ENCODE results near the gene COL24A1. TPM values are rescaled to one million over a fixed set of nuclear protein-coding genes. Genes with fewer than 3 reads are reported as not detected.
"Not testable (repeated sequence)": the region's sequence is repeated elsewhere in the genome, so short reads cannot be mapped to it uniquely, and the experiment has no call there.

The COL24A1 gene
- total RNA-seq, 1 experiment from 2014 or later = not detected

DNA sequence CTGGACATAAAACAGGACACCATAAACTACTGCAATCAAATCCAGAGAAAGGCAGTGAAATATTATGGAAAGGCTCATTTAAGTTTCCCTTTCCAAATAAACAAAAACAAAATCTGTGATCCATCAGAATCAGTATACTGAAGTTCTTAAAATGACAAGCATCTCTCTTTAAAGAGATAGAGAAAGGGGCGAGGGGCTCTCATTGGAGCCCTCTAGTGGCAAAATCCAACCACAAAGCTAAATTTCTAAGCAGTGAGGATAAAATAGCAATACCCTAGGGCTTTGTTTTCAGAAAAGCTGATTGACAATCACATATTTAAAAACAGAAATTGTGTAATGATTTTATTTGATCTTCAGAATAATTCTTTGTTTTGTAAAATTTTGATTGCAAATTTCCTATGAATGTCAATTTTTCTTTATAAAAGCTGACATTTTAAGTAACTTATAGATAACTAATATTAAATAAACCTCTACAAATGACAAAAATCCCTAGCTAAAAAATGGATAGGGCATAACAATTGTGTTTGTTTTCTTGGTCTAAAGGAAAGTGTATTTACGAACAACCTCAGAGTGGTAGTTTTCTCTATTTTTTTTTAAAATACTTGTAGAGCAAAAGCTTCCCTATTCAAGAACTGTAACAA, 138.2 kb downstream of the COL24A1 start:
- peak; percentile 47 for DNase-seq (ENCODE audit: low spot score)
- in situ Hi-C loops (cut with HindIII; ENCODE audit: low sequenced_read_pairs) = no loop called here

DNA sequence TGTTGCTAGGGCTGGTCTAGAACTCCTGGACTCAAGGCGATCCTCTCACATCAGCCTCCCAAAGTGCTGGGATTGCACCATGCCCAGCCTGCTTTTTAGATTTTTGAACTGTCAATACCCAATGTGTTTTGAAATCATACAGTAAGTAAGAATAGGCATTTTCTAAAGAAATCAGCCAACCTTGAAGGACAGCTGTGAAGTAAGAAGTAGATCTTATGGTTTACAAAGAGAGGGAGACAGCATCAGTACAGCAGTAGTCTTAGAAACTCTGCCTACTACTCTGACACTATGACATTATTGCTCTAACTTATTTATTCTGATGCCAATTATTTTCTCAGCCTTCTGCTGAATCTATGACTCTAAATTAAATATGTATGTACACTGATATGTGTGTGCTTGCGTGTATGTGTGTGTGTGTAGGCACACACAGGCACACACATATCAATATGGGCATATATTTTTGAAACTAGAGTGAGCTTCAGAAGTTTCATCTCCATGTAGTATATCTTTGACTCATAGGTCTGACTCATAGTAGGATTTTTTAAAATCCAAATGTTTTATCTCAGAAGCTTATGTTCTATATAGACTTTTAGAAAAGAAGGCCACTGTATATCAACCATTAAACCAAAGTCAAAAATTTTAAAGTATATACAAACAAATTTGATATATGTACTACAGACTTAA, 140.4 kb downstream of the COL24A1 start:
- DNase-seq (ENCODE audit: low spot score) = no peak

DNA sequence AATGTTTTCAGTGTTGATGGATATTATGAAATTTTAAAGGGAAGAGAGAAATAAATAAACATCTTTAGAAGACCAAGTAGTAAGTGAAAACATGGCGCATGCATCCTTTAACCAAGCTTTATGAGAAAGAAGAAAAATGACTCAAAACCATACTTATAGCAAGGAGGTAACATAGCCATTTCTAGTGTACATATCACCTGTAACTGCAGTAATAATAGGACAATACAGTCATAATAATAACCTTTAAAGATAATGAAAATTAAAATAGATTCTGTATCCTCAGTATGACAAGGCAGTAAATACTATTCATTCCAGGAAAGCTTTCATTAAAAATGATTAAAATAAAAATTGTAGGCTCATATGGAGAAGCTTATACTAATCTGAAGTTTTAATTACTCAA, 141.2 kb downstream of the COL24A1 start:
- in situ Hi-C loops (cut with HindIII; ENCODE audit: low sequenced_read_pairs) = no loop called here
- no peak for DNase-seq (ENCODE audit: low spot score)

More for the DNA sequence above, 140.4 kb downstream of the COL24A1 start:
- in situ Hi-C loops (cut with HindIII; ENCODE audit: low sequenced_read_pairs) = no loop called here

DNA sequence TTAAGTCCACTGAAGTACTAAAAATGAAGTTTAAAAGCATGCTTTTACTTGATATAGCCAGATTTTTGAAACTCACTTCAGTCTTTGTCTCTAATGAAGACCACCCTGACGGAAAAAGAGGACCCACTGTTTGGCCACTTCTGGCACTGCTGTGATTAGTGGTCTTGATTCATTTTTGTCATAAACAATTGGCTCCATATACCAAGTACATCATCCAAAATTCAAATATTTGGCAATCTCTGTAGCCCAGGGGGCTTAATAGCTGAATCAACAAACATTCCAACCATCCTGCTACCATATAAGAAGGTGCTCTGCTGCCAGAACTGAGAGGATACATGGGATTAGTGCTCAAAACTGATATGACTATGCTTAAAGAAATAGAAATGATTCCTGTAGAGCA, 156.0 kb downstream of the COL24A1 start:
- in situ Hi-C loops (cut with HindIII; ENCODE audit: low sequenced_read_pairs) = no loop called here
- no peak for DNase-seq (ENCODE audit: low spot score)

DNA sequence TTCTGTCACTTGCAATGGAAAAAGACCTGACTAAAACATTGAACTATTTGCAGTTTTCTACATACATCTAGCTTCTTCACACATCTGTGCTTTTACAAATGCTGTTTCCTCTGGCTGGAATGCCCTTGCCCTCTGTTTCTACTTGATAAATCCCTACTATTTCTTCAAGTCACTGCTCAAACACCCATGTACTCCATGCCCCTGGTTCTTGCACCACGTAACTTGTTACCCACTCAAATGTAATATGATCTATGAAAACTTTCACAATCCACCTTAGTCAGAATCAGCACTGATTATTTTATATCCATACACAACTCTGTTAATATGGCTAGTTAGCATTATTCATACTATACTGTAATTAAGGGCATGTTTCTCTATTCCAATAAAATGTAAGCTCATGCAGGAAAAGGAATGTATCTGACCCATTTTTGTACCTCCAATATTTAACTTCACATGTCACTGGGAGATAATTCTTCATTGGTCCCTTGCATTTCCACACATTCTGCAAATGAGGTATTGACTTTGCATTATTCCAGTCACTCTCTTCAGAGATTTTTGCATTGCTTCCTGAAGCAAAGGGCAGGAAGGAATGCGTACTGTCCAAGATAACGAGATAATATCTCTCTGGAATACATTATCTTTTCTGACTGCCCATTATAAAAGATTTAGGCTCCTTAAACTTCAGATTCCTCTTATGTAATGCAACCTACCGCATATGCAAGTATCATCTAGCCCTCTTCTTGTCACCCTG, 158.3 kb downstream of the COL24A1 start:
- DNase-seq (ENCODE audit: low spot score) = no peak
- in situ Hi-C loops (cut with HindIII; ENCODE audit: low sequenced_read_pairs) = no loop called here

DNA sequence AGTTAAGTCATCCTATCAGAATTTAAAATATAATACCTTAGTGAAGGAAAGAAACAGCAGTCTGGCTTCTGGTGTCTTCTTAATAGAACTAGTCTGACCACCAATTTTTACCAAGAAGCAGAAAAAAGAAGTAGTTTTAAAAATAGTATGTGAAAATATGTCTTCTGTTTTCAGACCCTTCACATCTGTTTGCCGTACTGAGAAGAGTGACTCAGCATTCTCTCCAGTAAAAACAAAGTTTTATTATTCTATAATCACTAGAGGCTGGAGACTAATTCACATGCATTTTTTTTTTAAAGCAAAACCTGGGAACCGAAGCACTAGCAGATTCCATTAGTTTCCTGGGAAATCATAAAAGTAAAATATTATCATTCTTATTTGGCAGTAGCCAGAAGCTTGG, 163.8 kb downstream of the COL24A1 start:
- DNase-seq (ENCODE audit: low spot score) = no peak
- in situ Hi-C loops (cut with HindIII; ENCODE audit: low sequenced_read_pairs) = no loop called here

DNA sequence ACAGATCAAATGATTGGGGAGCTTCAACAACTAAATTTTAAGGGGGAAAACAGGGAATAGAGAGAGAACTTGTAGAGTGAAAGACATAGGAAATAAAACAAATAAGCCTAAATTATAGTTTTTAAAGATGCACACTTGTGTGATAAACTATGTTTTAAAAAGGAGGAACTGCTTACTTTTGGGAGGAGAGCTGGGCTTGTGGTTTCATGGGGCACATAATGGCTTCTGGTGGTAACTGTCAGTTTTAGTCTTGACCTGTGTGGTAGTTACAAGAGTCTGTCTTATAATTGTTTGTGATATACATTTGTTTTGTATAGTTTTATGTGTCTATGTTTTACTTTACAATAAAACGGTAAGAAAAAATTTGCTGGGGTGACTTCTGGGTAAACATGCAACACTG, 165.3 kb downstream of the COL24A1 start:
- no peak for DNase-seq (ENCODE audit: low spot score)
- in situ Hi-C loops (cut with HindIII; ENCODE audit: low sequenced_read_pairs) = no loop called here

DNA sequence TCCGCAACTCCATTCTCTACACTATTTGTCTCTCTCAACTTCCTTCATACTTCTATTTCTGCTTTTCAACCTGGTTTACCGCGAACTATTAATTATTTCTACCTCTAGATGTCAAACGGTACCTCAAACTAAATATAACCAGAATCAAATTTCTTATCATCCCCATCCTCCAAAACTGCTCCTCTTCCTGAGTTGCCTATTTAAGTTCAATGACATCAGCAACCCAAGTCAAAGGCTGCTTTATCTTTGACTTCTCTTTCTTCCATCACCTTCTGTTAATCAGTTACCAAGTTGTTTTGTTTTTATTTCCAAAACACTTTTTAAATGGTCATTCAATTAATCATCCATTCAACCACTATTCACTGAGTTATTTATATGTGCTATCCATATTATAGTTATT, 171.9 kb downstream of the COL24A1 start:
- no peak for DNase-seq (ENCODE audit: low spot score)
- in situ Hi-C loops (cut with HindIII; ENCODE audit: low sequenced_read_pairs) = no loop called here

DNA sequence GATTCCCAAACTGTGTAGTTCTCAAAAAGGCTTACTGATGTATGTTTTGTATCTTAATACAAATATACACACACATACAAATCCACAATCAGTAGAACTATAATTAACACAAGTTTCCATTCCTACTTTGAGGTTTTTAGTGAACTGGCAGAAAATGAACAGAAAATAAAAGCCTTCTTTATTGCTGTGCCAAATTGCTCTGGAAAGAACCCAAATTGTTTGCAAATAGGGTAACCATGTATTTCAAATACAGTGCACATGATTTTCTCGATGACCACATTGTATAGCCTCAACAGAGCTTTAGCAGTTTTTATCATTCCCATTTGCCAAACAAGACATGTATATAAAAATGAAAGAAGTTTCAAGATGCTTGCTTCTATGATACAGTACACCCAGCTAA, 173.3 kb downstream of the COL24A1 start:
- in situ Hi-C loops (cut with HindIII; ENCODE audit: low sequenced_read_pairs) = no loop called here
- no peak for DNase-seq (ENCODE audit: low spot score)

DNA sequence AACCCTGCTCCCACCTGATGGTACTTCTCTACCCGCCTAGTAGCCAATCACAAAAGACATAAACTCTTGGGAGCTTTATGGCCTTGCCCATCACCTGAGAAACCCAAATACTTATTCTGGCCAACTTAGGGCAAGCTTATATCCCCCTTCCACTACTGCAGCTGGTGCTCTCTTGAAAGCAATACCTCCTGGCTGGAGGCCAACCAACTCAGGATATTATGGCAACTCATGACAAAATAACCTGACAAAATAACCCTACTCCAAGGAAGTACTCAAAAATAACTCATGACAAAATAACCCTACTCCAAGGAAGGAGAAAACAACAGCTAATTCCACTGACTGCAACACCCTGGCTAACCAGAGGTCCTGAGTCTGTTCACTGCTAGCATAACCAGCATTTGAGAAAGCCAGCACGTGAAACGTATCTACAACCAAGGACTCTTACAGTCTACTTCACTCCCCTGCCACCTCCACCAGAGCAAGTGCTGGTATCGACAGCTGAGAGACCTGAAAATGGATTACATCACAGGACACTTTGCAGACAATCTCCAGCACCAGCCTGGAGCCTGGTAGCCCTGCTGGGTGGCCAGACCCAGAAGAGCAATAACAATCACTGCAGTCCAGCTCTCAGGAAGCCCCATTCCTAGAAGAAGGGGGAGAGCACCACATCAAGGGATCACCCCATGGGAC, 179.9 kb downstream of the COL24A1 start:
- in situ Hi-C loops (cut with HindIII; ENCODE audit: low sequenced_read_pairs) = no loop called here

DNA sequence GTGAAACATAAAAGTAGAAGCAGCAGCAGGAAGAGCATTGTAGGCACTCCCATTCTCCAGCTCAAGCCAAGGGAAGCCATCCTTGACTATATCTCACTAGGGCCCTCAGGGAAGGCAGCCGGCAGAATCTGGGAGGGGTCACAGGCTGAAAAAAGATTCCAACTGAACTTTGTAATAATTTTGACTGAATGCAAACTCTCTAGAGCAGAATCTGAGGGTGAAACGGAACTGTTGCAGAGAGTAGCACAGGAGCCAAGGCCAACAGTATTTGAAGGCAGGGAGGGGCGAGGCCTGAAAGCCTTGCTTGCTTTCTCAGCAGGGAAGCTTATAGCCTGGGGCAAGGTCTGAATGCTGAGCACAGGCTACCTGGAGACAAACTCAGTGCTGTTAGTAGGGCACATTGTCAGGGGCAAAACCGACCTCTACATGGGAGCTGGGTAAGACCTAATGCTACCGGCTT, 180.6 kb downstream of the COL24A1 start:
- no peak for DNase-seq (ENCODE audit: low spot score)
- in situ Hi-C loops (cut with HindIII; ENCODE audit: low sequenced_read_pairs) = no loop called here

More for the DNA sequence above, 179.9 kb downstream of the COL24A1 start:
- DNase-seq (ENCODE audit: low spot score) = no peak

DNA sequence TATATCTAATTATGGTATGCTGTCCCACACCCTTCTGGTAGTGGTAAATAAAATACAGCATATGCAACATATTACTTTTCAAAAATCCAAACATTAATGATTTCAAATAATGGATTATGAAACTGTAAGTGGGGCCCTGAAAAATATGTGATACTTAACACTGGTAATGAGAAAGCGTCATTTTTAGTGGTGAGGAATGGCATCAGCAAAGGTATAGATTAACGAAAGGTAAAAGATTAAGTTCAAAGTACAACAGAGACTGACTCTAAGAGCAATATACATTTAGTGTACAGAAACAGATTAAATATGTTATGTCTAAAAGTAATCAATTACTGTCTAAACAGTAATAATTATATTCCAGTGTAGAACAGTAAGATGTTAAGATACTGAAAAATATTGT, 194.1 kb downstream of the COL24A1 start:
- DNase-seq (ENCODE audit: low spot score) = no peak
- in situ Hi-C loops (cut with HindIII; ENCODE audit: low sequenced_read_pairs) = no loop called here

DNA sequence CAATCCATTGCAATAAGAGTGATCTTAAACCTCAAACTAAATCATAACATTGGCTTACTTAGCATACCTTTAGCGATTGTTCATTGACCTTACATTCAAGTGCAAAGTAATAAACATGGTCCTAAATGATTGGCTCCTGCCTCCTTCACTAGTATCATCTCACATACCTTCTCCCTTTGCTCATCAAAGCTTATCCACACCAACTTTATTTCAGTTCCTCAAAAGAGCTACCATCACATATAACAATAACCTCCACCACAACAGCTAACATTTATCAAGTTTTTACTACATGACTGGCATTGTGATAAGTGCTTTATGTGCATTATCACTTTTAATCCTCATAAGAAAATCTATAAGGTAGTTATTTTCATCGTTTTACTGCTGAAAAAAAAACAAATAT, 198.8 kb downstream of the COL24A1 start:
- no peak for DNase-seq (ENCODE audit: low spot score)
- in situ Hi-C loops (cut with HindIII; ENCODE audit: low sequenced_read_pairs) = no loop called here

DNA sequence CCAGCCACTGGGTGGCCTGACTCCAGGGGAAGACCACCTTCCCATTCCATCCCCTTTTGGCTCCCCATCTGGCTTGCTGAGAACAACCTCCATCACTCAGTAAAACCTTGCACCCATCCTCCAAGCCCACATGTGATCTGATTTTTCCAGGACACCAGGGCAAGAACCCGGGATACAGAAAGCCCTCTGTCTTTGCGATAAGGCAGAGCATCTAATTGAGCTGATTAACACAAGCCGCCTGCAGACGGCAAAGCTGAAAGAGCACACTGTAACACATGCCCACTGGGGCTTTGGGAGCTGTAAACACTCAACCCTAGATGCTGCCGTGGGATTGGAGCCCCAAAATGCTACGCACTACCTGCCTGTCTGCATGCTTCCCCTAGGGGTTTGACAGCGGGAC, 201.4 kb downstream of the COL24A1 start:
- DNase-seq (ENCODE audit: low spot score); in situ Hi-C loops (cut with HindIII; ENCODE audit: low sequenced_read_pairs): not testable (repeated sequence)

DNA sequence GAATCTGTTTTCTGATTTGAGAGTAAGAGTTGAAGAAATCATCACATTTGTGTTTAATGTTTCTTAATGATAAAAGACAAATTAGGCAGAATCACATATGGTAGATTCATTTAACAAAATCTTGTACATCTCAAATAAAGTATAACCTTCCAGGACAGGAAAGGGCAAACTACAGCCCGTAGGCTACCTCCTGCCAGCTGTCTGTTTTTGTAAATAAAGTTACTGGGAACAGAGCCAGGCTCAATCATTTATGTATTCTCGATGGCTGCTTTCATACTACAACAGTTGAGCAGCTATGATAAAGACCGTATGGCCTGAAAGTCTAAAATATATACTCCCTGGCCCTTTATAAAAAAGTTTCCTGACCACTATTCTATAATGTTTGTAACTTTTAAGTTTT, 204.1 kb downstream of the COL24A1 start:
- DNase-seq (ENCODE audit: low spot score) = no peak

DNA sequence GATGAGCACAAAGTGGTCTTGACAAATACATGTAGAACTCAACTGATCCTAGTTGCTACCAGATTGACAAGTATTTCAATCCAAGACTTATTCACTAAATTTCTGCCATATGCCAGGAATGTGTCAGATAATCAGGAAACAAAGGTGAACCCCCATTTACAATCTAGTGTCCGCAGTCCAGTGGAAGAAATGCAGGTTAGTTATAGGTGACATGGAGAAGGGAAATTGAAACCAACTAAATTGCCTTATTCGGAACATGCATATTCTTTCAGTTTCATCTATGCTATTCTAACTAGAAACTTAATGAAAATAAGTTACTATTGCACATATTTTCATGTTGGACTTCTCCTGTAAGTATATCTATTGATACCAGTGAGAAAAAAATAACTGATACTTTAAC, 209.4 kb downstream of the COL24A1 start:
- in situ Hi-C loops (cut with HindIII; ENCODE audit: low sequenced_read_pairs) = no loop called here

More for the DNA sequence above, 204.1 kb downstream of the COL24A1 start:
- in situ Hi-C loops (cut with HindIII; ENCODE audit: low sequenced_read_pairs) = no loop called here

DNA sequence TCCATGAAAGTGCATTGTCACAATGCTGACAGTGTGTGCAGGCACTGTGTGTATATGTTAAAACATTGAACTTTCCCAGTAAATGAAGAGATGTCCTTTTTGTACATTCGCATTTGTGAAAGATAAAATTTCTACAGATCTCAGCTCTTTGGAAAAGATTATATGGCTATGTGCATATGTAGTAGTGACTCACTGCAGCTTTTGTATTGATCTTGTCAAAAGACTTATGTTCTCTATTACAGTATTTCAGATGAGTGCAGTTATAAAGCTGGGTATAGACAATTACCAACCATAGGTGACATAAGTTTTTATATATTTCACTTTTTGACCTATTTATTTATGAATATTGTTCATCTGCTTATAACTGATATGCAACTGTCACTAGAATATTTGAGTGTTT, 212.6 kb downstream of the COL24A1 start:
- DNase-seq (ENCODE audit: low spot score) = no peak
- in situ Hi-C loops (cut with HindIII; ENCODE audit: low sequenced_read_pairs) = no loop called here

More for the DNA sequence above, 209.4 kb downstream of the COL24A1 start:
- DNase-seq (ENCODE audit: low spot score) = no peak

DNA sequence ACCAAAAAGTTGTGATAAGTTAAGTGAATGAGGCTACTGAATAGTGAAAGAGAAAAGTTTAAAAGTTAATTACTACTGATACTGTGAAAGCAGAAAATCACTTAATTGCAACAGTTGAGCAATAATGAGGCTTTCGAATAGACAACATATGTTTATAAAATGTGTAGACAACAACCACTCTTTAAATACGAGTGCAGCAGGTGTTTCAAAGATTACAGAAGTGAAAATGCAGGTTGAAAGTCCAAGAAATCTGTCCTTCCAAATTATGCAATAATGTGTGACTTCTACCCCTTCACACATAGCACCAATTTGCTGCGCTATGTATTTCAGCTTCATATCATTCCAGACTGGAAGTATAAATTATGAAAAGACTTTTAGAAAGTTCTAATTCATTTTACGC, 213.0 kb downstream of the COL24A1 start:
- DNase-seq (ENCODE audit: low spot score) = no peak
- in situ Hi-C loops (cut with HindIII; ENCODE audit: low sequenced_read_pairs) = no loop called here

DNA sequence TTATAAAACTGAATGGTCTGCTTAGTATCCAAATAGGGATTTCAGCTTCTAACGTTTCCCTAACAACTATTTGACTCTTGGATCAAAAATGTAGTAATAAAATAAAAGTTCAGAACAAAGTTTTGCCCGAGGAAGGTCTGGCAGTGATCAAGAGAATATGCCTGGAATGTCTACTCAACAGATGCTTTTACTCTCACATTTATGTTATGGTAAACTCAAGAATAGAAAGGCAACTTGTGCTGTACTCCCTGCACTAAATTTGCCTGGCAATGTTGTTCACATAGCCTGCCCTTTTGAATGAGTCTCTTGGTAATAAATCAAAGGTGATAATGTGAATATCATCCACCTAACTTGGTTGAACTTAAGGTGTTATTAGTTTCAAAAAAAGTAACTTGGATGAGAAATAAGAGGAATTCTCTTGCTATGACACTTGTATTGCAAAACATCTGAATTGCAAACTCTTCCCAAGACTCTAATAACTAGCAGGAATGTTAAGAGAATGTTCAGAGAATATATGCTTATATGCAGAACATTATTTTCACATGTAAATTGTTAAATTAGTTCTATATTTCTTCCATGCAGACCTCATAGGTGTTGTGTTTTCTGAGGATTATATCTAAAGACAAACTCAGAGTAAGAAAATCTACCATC, 215.8 kb downstream of the COL24A1 start:
- in situ Hi-C loops (cut with HindIII; ENCODE audit: low sequenced_read_pairs) = no loop called here
- no peak for DNase-seq (ENCODE audit: low spot score)
